Measurements from ENCODE around the gene CRB2.

GRCh38 chr9:123377211-123377971 is 21.4 kb downstream of the CRB2 start:
- TF ChIP-seq CTCF (IDR thresholded peaks at IDR 0.05) (no peak), POLR2A (IDR thresholded peaks at IDR 0.05) (no peak)
